HUES64 (cell line): Measurements from ENCODE around the gene LRRC8D.

Experiments
- H3K27ac ChIP-seq: 2 replicates; pipeline ENCODE4 v1.7.0; 2013; ENCODE audit warnings: low read depth, low read length, inconsistent platforms
- H3K27me3 ChIP-seq: 2 replicates; pipeline ENCODE4 v1.6.1; 2013; ENCODE audit warnings: mild to moderate bottlenecking, low read length; ENCODE audit not compliant: insufficient read depth
- H3K36me3 ChIP-seq: 2 replicates; pipeline ENCODE4 v1.6.1; 2013; ENCODE audit warnings: mild to moderate bottlenecking, low read length; ENCODE audit not compliant: insufficient read depth
- H3K4me1 ChIP-seq: 2 replicates; pipeline ENCODE4 v1.6.1; 2013; ENCODE audit warnings: mild to moderate bottlenecking, low read length, moderate library complexity; ENCODE audit not compliant: insufficient read depth
- H3K4me3 ChIP-seq: 2 replicates; pipeline ENCODE4 v1.5.1; 2013; ENCODE audit warnings: mild to moderate bottlenecking, low read length, moderate library complexity
- H3K9ac ChIP-seq: 2 replicates; pipeline ENCODE4 v1.6.1; 2013; ENCODE audit warnings: mild to moderate bottlenecking, low read depth, low read length
- H3K9me3 ChIP-seq: 2 replicates; pipeline ENCODE4 v1.6.1; 2013; ENCODE audit warnings: low read depth, low read length; ENCODE audit not compliant: insufficient read depth
- WGBS: fragments of 150-250, 120-280 bp; methylation state at CpG from one replicate; pipeline ENCODE4 v1.1.7; 2013; ENCODE audit warnings: missing lambda C conversion rate; 5-methylcytosine and 5-hydroxymethylcytosine counted together

The LRRC8D gene

GRCh38 chr1:89834083-89834704 lies 13.4 kb downstream of the LRRC8D start:
- no peak overlapping the region for H3K27ac ChIP-seq
- no peaks in the 10 kb centered on the region for H3K36me3 ChIP-seq
- 91% methylated on average over 3 of the region's 3 CpGs for WGBS
- H3K9ac ChIP-seq, result no peak overlapping the region
- no peaks in the 10 kb centered on the region for H3K9me3 ChIP-seq
- peaks cover 66% of the 10 kb centered on the region for H3K4me1 ChIP-seq
- no peaks in the 10 kb centered on the region for H3K27me3 ChIP-seq
- no peak overlapping the region for H3K4me3 ChIP-seq

GRCh38 chr1:89836252-89837035 lies 15.6 kb downstream of the LRRC8D start:
- Histone ChIP-seq H3K27me3 (no peaks in the 10 kb centered on the region), H3K9ac (no peak overlapping the region), H3K27ac (peak overlapping the region; percentile 8; the same call in 1 of the 2 replicates), H3K36me3 (0 out of 2 replicates have a peak, but pooled peaks cover 2% of the 10 kb centered on the region), H3K4me3 (no peak overlapping the region), H3K9me3 (no peaks in the 10 kb centered on the region), H3K4me1 (peaks cover 70% of the 10 kb centered on the region)
- 56% methylated on average over 7 of the region's 8 CpGs for WGBS

DNA sequence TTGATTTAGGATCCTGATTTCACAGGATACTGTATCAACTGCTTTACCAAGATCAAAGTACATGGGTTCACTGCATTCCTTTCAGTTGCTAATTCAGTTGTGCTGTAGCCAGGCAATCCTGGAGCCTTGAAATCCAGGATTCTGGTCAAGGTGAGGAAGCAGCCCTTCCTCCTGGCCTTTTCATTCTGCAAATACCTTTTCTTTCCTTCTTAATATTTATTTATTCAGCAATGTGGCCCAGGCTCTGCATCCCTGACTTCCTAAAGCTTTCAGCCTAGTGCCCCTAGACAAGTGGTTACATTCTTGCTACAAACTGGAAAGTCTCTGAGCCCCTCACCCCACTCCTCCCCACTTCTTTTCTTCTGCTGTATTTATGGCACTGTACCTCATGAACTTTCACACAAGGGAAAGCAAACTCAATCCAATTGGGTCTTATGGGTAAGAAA lies 16.2 kb downstream of the LRRC8D start:
- no peaks in the 10 kb centered on the region for H3K27me3 ChIP-seq
- H3K4me3 ChIP-seq, result no peak overlapping the region
- 0 out of 2 replicates have a peak, but pooled peaks cover 2% of the 10 kb centered on the region for H3K36me3 ChIP-seq
- H3K4me1 ChIP-seq, result peaks cover 64% of the 10 kb centered on the region
- H3K27ac ChIP-seq, result peak overlapping the region; percentile 8; the same call in 1 of the 2 replicates
- H3K9me3 ChIP-seq, result no peaks in the 10 kb centered on the region
- H3K9ac ChIP-seq, result no peak overlapping the region

DNA sequence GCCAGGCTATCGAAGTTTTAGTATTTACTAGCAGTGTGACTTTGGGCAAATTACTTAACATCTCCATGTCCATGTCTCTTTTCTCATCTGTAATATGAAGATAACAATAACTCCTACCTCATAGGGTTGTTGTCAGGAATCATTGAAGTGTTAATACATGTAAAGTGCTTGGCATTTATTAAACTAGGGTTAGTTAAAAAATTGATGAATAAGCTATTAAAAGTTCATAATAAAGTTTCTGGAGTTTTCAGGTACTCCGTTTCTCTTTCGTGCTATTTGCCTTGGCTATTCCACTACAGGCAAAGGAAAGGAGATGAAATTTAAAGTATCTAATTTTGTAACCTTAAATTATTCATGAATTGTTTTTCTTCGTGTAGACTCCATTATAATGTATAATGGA lies 16.7 kb downstream of the LRRC8D start:
- peaks cover 64% of the 10 kb centered on the region for H3K4me1 ChIP-seq
- no peaks in the 10 kb centered on the region for H3K9me3 ChIP-seq
- H3K27me3 ChIP-seq, result no peaks in the 10 kb centered on the region
- H3K9ac ChIP-seq, result no peak overlapping the region
- H3K27ac ChIP-seq, result no peak overlapping the region
- WGBS, result 93% methylated on average over 3 of the region's 4 CpGs
- no peak overlapping the region for H3K4me3 ChIP-seq
- H3K36me3 ChIP-seq, result 0 out of 2 replicates have a peak, but pooled peaks cover 2% of the 10 kb centered on the region

DNA sequence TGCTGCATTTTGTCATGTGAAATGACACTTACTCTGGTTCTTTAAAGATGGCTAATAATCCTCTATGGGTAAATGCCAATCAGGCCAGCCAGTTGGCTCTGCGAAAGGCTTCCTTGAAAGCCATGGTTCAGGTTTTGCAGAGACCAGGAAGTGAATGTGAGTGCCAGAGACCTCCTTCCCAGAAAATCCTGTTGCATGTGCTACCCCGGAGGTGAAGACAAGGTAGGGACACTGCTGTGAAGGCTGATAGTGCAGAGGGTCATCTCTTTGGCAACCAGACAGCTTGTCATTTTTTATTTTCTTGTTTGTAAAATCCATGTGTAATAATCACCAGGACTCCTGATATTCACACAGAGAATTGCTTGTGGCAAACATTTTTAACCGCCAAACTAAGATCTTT lies 18.7 kb downstream of the LRRC8D start:
- Histone ChIP-seq H3K9ac (no peak overlapping the region), H3K4me1 (peaks cover 56% of the 10 kb centered on the region), H3K27ac (no peak overlapping the region), H3K9me3 (no peaks in the 10 kb centered on the region), H3K27me3 (no peaks in the 10 kb centered on the region), H3K4me3 (no peak overlapping the region), H3K36me3 (peaks cover 8% of the 10 kb centered on the region)
- 80% methylated on average over 2 of the region's 3 CpGs for WGBS

DNA sequence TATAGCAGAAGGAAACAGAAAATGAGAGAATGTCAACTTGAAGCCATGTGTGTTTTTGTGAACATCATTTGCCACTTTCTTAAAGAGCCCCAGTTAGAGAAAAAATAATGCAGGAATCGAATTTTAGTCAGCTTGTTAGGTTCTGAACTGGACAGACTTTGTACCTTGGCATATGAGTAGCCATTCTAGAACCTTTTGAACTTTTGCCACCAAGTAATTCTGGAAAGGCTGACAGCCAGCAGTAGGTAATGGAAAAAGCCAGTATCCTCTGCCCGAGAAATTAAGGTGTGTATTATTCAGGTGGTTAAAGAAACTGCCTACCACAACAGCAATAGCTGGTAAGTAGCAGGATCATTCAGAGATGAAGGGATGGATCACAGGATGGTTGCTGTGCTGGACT lies 20.7 kb downstream of the LRRC8D start:
- Histone ChIP-seq H3K4me1 (peaks cover 48% of the 10 kb centered on the region), H3K36me3 (peaks cover 23% of the 10 kb centered on the region), H3K9ac (no peak overlapping the region), H3K4me3 (no peak overlapping the region), H3K27me3 (no peaks in the 10 kb centered on the region), H3K27ac (no peak overlapping the region), H3K9me3 (no peaks in the 10 kb centered on the region)
- 97% methylated on average over 2 of the region's 2 CpGs for WGBS

- H3K9ac ChIP-seq, result peak overlapping the region; percentile 86
- peaks cover 37% of the 10 kb centered on the region for H3K4me1 ChIP-seq
- H3K4me3 ChIP-seq, result peak overlapping the region; percentile 76
- peaks cover 35% of the 10 kb centered on the region for H3K36me3 ChIP-seq
- no peak overlapping the region for H3K27ac ChIP-seq
- H3K27me3 ChIP-seq, result no peaks in the 10 kb centered on the region
- H3K9me3 ChIP-seq, result no peaks in the 10 kb centered on the region
- 62% methylated on average over 8 of the region's 9 CpGs for WGBS
These were observed 21.9 kb downstream of the LRRC8D start for GRCh38 chr1:89842567-89843272.

- 0 out of 2 replicates have a peak overlapping the region, but pooled peaks have one; percentile 38 for H3K27ac ChIP-seq
- H3K4me3 ChIP-seq, result peak overlapping the region; percentile 76
- WGBS, result 6% methylated on average over 63 of the region's 63 CpGs
- peak overlapping the region; percentile 86 for H3K9ac ChIP-seq
- H3K36me3 ChIP-seq, result peaks cover 43% of the 10 kb centered on the region
- H3K9me3 ChIP-seq, result no peaks in the 10 kb centered on the region
- peaks cover 35% of the 10 kb centered on the region for H3K4me1 ChIP-seq
- H3K27me3 ChIP-seq, result no peaks in the 10 kb centered on the region
These were observed 22.7 kb downstream of the LRRC8D start for GRCh38 chr1:89843273-89844130.

DNA sequence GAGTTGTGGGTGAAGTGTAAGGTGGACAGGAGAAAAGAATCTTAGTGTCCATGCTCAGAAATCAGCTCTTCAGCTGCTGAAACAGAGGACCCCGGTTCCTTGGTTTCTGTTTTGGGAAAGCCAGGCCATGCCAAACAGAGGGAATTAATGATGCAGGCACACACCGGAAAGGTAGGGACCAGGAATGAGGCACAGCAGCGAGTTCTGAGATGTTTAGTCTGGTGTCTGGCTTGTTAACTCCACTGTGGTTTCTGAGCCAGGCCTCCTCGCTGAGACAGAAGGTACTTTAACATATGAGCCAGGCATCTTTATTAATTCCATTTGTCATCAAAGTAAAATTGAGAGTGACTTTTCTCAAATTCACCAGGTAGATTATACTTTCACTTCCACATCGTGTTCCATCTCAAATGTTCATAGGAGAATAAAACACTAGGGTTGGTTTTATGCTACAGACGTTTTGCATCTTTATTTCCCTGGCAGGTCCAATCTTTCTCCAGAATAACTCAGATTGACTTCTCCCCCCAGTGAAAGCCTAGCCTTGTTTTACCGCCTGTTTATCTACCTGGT lies 23.5 kb downstream of the LRRC8D start:
- H3K9ac ChIP-seq, result peak overlapping the region; percentile 86; the same call in 1 of the 2 replicates
- no peaks in the 10 kb centered on the region for H3K27me3 ChIP-seq
- 94% methylated on average over 6 of the region's 7 CpGs for WGBS
- peaks cover 27% of the 10 kb centered on the region for H3K4me1 ChIP-seq
- H3K4me3 ChIP-seq, result peak overlapping the region; percentile 76
- H3K9me3 ChIP-seq, result no peaks in the 10 kb centered on the region
- H3K36me3 ChIP-seq, result peaks cover 49% of the 10 kb centered on the region
- no peak overlapping the region for H3K27ac ChIP-seq

DNA sequence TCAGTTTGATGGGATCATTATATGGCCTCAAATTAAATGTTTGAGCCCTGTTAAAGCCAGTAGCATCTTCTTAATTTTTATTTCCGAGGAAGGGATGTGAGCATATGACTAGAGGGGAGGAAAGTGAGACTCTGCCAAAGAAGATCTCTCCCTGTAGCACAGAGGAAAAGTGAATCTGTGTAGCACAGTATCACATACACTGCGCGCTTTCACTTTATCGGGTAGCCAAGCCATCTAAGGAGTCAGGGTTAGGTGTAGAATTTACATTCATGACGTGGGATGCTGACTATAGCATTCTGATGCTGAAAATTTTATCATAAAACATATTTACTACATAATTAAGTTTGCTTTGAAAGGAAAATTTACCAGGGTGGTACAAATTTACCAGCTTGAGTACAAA lies 24.0 kb downstream of the LRRC8D start:
- no peak overlapping the region for H3K27ac ChIP-seq
- H3K27me3 ChIP-seq, result no peaks in the 10 kb centered on the region
- H3K4me1 ChIP-seq, result peaks cover 22% of the 10 kb centered on the region
- H3K9ac ChIP-seq, result no peak overlapping the region
- peaks cover 53% of the 10 kb centered on the region for H3K36me3 ChIP-seq
- H3K4me3 ChIP-seq, result no peak overlapping the region
- WGBS, result 96% methylated on average over 4 of the region's 5 CpGs
- no peaks in the 10 kb centered on the region for H3K9me3 ChIP-seq
